GM21515 (cell line): ENCODE measurements around the gene HEPACAM.
A peak's percentile ranks its signal among the peaks of the same experiment; 100 is the strongest.

Experiments used
- ATAC-seq: cut with Tn5 transposase; IDR thresholded peaks from one replicate; pipeline ENCODE4 v1.9.1; 2021; ENCODE audit not compliant: unreplicated experiment

The HEPACAM gene

DNA sequence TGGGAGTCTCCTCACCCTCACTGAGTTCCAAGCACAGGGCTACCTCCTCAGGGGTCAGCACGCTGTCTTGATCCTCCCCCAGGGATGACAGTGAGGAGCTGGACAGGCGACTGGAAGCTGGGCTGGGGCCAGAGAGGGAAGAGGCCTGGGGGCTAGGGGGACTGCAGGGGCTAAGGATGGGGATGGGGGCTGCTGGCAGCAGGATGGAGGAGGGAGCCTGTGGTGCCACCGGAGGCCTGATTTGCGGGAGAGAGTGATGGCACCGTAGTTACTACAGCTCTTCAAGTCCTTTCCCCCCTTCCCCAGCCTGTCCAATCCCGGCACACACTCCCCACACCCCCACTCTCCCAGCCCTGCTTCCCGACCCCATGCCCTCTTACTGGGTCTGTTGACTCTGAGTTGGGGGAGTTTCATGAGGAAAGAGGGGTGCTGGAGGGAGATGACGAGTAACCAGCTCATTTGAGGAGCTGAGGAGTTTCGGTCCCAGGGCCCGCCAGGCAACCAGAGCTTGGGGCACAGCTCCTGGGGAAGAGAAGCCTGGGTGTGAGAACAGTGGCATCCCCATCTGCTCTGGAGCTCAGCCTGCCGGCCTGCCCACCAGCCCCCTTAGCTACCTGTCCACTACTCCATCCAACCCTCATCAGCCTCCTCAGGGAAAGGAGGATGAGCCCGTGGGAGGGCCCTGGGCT is 48.7 kb downstream of the HEPACAM start:
- no peak for ATAC-seq

DNA sequence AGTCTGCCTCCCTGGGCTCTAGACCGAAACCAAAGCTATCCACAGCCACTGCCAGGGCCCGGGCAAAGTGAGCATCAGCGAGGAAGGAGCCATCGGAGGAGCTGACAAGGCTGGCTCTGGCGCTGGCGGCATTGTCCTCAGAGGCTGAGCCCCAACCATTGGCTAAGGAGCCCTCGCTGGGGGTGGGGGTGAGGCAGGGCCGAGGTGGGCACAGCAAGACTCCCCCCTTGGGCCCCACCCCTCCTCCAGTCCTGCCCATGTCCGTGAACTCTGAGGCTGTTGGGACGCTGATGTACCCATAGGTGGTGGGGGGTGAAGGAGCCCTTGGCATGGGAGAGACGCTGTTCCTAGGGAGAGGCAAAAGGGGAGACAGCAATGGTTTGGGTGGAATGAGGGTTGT is 49.4 kb downstream of the HEPACAM start:
- ATAC-seq: no peak

DNA sequence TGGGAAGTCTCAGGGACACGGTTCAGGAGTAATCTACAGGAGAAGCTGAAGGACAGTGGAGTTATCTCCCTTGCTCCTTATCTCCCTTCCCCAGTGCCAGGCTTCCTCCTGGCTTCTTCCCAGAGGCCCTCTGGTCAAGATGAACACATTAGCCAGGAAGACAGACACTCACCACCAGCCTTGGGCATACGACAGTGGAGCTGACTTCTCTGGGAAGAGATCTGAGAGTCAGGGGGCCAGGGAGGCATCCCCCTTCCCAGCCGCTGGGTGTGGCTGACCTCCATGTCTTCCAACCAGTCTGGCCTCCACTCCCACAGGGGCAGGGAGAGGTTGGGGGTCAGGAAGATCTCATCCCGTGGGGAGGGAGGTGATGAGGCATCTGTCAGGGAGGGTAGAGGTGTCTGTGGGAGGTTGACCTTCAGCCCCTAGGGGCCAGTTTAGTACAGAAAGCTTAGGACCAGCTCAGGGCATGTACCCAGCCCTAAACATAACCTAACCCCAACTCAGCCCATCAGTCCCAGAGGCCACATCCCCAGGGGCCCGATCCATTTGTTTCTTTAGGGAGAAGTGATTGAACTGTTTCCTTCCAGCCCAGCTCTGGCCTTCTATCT is 50.9 kb downstream of the HEPACAM start:
- ATAC-seq: no peak

DNA sequence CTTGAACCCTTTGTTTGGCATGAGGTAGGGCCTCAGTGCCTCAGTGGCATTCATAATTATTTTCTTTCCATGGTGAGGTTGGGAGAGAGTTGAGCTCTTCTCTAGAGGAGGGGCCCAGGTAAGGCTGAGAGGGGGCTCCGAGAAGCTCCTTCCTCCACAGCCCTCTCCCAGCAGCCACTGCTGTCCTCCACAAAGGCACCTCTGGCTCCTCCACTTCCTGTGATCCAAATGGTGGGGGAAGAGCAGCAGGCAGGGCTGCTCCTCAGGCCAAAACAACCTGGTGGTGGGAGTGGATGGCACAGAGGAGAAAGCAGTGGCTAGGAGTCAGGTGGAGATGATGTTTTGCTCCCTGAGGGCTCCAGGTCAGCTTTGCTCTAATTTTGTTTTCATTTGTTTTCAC is 51.5 kb downstream of the HEPACAM start:
- ATAC-seq: no peak

DNA sequence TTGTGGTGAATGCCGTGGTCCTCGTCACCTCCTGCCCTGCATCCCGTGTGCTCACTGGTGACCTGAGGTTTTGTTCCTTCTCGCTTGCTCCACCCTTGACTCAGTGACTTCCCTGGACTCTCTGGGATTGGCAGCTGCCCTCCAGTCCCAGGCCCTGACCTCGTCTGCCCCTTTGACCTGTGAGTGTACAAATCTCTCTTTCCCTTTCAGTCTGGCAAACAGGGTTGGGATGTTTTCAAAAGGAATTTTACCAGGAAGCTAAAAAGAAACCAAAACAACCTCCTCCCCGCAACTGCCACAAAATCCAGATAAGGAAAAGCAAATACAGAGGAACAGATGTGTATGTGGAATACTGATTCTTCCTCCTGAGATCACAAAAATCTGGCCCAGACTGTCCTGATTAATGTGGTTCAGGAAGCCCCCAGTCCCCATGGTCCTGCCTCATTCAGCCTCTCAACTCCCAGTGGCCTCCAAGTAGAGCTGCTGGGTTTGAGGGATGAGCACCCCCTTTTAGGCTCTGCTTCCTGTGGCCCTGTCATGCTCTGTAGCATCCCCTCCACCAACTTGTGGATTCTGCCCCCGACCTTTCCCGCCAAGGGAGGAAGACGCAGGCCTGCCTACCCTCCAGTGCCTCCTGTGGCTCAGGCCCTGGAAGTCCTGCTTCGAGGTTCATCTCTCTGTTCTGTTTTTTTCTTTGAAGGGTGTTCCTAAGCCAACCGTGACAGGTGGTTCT is 53.3 kb downstream of the HEPACAM start:
- no peak for ATAC-seq

DNA sequence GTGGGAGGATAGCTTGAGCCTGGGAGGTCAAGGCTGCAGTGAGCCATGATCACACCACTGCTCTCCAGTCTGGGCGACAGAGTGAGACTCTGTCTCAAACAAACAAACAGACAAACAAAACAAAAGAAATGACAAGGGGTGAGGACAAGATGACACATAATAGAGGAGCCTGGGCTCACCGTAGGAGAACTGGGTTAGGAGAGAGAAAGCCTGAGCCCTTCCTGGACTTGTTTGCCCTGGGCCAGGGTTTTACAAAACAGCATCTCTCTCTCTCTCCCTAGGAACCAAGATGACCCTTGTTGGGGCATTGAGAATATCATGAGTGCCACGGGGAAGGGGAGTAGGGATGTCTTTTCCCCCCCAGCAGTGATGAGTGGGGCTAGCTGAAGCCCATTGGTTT is 54.9 kb downstream of the HEPACAM start:
- ATAC-seq: no peak

DNA sequence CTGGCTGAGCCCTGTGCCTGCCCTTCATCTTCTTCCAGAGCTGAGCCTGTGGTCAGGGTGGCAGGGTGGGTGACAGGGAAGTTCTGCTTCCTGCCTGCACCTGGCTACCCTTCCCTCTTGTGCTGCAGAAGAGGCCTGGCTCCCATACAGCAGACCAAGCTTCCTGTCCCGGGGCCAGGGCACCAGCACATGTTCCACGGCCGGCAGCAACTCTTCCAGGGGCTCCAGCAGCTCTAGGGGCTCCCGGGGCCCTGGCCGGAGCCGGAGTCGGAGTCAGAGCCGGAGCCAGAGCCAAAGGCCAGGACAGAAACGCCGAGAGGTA is 55.6 kb downstream of the HEPACAM start:
- ATAC-seq: no peak

DNA sequence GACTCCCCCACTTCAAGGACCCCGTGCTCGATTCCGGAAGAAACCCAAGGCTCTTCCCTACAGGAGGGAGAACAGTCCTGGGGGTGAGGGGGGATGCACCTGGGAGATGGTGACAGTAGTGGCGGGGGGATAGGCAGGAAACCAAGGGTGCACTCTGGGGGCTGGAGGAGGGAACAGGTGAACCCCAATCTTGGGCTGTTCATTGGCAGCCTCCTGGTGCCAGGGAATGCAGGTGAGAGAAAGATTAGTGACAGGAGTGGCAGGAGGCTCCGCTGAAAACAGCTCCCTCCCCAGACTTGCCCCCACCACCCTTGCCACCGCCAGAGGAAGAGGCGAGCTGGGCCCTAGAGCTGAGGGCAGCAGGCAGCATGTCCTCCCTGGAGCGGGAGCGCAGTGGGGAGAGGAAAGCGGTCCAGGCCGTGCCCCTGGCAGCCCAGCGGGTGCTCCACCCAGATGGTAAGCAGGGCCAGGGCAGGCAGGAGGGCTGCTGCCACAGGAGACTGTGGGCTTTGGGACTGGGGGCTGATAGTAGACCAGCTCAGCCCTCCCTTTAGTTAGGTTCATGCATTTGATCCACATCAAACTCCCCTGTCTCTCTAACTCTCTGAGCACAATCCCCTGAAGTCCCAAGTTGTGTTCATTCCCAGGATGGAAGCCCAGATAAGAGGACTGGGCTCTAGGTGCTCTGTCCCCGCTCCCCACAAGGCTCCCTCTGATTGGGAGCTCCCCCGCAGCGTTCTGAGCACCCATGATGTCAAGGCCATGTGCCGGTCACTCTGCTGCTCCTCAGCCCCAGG is 56.2 kb downstream of the HEPACAM start:
- no peak for ATAC-seq

DNA sequence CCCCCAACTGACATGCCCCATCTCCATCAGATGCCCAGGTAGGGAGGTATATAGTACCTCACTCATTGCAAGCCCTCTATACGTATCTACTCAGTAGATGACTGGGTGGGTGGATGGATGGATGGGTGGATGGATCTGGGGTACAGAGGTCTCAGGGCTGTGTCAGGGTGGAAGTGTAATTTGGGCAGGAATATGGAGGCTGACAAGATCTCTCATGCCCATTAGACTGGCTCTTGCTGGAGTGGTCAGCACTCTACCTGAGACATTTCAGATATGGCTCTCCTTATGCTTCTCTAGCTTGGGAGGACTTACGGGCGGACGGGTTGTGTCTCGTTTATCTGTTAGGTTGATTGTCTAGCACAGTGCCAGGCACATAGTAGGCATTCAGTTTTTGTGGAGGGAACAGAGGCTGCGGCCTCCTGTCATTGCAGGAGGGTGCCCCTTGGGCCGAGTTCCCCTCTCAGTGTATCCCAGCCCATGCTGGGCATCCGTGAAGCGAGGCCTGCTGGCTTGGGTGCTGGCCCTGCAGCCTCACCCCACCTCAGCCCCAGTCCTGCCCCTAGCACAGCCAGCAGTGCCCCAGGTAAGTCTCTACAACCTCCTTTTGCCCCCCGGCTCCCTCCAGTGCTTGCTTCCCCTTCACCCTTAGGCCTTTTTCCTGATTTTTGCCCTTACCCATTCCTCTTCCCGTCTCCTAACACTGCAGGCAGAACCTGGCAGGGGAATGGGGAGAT is 56.9 kb downstream of the HEPACAM start:
- no peak for ATAC-seq

DNA sequence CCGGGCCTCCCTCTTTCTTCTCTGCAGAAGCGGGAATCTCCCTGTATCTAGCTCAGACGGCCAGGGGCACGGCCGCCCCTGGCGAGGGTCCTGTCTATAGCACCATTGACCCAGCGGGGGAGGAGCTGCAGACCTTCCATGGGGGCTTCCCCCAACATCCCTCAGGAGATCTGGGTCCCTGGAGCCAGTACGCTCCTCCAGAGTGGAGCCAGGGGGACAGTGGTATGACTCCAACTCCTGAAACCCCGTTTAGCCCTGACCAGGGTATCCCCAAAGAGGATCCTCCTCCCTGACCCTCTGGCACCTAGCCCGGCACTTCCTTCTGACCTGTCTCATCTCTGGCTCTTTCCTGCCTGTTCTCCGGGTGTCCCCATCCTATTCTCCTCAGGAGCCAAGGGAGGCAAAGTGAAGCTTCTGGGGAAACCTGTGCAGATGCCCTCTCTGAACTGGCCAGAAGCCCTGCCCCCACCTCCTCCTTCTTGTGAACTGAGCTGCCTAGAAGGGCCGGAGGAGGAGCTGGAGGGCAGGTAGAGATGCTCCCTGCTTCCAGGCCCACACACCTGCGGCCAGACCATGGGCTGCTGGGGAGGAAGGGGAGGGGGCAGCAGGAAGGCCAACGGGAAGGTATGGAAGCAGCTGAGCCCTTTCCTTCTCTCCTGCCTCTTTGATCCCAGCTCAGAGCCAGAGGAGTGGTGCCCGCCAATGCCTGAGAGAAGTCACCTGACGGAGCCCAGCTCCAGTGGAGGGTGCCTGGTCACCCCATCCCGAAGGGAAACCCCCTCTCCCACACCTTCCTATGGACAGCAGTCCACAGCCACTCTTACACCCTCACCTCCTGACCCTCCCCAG is 57.7 kb downstream of the HEPACAM start:
- no peak for ATAC-seq

DNA sequence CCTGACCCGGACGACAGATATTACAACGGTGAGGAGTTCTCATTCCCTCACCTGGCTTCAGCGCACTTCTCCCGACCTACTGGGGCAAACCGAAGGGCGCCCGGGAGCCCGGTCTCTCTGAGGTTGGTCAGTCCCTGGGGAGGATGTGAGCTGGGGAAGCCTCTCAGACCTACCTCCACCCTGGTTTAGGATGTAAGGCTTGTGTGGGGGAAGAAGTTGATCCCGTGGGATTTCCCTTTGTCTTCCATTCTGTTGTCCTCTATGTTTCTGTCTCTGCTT is 58.3 kb downstream of the HEPACAM start:
- ATAC-seq: no peak

DNA sequence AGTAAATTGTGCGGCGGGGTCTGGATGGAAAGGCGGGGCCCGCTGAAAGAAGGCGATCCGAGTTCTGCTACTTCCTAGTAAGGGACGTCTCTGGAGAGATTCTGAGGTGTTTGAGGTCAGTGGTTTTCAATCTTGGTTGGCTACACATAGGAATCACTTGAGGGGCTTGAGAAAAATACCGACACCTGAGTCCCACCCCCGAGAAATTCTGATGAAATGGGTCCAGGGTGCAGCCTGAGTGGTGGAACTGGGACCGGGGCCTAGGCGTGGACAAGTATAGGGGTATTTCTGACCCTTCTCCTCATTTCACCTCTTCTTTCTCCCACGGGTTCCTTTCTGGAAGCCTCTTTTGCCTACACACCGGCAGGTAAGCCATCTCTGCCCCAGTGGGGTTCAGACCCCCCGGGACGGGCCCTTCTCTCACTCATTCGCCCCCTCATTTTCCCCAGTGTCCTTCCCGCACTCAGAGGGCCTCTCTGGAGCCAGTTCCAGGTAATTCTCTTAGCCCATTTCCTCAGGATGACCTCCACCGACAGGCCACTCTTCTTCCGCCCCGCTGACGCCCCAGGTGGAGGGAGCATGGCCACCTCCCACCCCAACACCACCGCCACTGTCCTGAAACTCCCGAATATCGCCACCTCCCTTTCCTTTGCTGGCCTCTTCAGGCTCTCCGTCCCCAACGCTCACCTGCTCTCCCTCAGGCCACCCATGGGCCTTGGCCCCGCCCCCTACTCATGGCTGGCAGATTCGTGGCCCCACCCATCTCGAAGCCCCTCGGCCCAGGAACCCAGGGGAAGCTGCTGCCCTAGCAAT is 58.8 kb downstream of the HEPACAM start:
- no peak for ATAC-seq

DNA sequence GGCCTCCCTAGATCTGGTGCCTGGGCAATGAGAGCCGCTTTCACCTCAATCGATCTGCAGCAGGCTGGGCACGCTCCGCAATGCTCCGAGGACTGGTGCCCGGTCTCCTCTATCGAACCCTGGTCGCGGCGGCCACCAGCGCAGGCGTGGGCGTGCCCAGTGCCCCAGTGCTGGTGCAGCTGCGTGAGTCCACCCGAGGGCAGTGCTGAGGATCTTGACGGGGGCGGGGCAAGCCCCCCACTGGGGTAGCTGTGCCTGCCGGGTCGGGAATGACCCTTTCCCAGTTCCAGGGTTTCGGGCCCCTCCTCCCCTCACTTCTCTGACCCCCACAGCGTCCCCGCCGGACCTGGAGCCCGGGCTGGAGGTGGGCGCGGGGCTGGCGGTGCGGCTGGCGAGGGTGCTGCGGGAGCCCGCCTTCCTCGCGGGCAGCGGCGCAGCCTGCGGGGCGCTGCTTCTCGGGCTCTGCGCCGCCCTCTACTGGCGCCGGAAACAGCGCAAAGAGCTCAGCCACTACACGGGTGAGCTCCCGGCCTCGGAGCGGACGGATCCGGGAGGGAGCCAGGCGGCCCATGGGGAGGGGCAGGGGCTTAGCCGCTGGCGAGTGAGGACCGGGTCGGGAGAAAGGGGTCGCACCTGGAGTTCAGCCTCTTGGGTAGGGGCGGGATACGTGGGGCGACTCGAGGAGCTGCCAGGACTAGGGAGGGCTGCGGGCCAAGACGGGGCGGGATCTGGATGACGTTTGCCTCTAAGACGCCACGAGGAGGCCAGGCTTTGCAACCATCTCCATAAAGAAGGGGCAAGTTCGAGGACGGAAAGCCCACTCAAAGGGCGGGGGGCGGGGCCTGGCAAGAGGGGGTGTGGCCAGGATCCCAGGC is 59.7 kb downstream of the HEPACAM start:
- ATAC-seq: peak; percentile 95

DNA sequence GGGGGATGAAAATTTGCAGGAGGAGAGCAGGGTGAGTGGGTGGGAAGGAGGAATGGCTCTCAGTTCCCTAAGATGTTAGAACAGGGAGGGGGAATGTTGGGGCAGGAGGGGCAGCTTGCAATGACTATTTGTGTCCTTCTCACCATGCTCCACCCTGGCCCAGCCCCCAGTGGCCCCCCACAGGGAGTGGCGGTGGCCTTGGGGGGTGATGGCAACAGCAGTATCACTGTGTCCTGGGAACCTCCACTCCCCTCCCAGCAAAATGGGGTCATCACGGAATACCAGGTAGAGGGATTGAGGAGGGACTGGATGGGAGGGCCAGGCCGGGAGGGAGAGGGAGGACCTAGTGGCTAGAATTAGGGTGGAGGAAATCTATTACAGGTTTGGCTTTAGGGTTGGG is 60.4 kb downstream of the HEPACAM start:
- ATAC-seq: no peak

DNA sequence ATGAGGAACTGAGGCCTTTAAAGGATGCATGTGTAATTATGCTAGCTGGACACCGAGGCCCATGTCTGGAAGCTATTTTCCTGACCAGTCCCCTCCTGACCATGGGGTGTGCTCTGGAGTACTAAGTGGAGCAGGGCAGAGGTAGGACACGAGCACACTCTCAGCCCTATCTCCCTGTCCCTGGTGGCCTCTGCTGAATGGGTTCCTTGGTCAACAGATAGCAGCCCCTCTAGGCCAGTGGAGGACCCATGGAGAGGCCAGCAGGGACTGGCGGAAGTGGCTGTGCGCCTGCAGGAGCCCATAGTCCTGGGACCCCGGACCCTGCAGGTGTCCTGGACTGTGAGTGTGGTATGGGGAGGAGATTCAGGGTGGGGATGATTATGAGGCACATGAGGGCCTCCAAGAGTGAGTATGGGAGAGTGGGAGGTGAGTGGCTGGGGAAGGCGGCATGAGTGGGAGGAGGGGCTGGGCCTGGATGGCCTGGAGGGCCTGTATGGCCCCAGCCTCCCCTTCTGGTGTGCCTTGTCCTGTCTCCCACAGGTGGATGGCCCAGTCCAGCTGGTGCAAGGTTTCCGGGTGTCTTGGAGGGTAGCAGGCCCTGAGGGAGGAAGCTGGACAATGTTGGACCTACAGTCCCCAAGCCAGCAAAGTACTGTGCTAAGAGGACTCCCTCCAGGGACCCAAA is 61.1 kb downstream of the HEPACAM start:
- ATAC-seq: no peak

DNA sequence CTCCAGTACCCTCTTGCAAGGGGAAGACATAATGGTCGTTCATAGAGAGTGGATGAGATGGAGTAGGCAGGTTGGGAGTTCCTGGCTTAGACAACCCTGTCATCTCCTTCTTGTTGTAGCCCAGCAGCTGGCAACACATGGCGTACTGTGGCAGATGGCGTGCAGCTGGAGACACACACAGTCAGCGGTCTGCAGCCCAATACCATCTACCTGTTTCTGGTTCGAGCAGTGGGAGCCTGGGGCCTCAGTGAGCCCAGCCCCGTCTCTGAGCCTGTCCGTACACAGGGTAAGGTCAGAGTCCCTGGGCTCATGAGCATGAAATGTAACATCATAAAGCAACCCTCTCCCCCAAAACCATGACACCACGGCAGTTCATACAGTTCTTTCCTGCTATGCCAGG is 61.9 kb downstream of the HEPACAM start:
- ATAC-seq: no peak

DNA sequence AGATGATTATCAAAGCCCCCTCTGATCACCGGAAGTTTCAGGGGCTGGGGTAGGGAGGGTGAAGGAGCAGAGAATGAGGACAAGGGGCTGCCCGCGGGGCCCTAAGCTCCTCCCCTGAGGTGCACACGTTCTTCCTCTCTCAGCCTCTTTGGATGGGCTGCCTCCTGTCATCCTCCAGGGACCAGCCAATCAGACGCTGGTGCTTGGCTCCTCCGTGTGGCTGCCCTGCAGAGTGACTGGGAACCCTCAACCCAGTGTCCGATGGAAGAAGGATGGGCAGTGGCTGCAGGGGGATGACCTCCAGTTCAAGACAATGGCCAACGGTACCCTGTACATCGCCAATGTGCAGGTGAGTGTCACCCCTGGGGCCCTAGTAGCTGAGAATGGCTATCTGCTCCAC is 63.1 kb downstream of the HEPACAM start:
- no peak for ATAC-seq

DNA sequence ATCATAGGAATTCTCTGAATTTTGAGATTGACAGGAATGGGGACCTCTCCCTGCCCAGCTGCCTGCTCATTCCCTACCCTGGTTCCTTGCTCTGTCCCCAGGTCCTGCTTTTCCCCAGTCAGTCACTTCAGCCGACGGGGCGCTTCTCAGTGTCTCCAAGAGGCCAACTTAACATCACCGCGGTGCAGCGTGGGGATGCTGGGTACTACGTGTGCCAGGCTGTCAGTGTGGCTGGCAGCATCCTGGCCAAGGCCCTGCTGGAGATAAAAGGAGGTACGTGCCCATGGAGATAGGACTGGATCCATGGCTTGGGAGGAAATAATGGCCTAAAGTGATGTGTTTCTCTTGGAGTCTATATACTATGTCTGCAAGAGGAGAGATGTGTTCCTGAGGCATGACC is 63.6 kb downstream of the HEPACAM start:
- ATAC-seq: no peak
